ENCODE data around the gene COL5A1.

COL5A1 gene

GRCh38 chr9:134652291-134653225, 11.0 kb downstream of the COL5A1 start:
- TF ChIP-seq, protein P1, sequence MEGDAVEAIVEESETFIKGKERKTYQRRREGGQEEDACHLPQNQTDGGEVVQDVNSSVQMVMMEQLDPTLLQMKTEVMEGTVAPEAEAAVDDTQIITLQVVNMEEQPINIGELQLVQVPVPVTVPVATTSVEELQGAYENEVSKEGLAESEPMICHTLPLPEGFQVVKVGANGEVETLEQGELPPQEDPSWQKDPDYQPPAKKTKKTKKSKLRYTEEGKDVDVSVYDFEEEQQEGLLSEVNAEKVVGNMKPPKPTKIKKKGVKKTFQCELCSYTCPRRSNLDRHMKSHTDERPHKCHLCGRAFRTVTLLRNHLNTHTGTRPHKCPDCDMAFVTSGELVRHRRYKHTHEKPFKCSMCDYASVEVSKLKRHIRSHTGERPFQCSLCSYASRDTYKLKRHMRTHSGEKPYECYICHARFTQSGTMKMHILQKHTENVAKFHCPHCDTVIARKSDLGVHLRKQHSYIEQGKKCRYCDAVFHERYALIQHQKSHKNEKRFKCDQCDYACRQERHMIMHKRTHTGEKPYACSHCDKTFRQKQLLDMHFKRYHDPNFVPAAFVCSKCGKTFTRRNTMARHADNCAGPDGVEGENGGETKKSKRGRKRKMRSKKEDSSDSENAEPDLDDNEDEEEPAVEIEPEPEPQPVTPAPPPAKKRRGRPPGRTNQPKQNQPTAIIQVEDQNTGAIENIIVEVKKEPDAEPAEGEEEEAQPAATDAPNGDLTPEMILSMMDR (IDR thresholded peaks at IDR 0.05; ENCODE audit: insufficient read depth, low read depth, low read length, missing control alignments): no peak
- no peak for DNase-seq (ENCODE audit: low read depth)
- H3K4me3 ChIP-seq (ENCODE audit: low read depth, low read length): no peak overlapping the region

- TF ChIP-seq, protein P1 (IDR thresholded peaks at IDR 0.05; ENCODE audit: insufficient read depth, low read depth, low read length, missing control alignments): no peak
- H3K4me3 ChIP-seq (ENCODE audit: low read depth, low read length): no peak overlapping the region
- DNase-seq (ENCODE audit: low read depth): no peak
These were observed 11.8 kb downstream of the COL5A1 start for GRCh38 chr9:134653259-134654009.

DNA sequence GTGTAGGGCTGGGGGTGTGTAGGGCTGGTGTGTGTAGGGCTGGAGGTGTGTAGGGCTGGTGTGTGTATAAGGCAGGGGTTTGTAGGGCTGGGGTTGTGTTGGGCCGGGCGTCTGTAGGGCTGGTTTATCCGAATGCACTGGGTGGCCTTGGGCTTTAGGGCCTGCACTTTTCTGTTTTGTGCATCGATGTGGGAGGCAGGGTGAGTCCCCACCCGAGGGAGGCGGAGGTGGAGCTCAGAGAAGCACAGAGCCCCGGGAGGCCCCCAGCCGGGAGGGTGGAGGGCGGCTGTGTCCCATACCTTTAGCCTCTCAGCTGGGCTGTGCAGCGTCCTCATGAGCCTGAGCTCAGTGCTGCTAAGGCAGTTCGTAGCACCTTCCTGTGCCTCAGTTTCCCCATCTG, 13.5 kb downstream of the COL5A1 start:
- no peak for DNase-seq (ENCODE audit: low read depth)
- no peak overlapping the region for H3K4me3 ChIP-seq (ENCODE audit: low read depth, low read length)
- TF ChIP-seq, protein P1 (IDR thresholded peaks at IDR 0.05; ENCODE audit: insufficient read depth, low read depth, low read length, missing control alignments): no peak

GRCh38 chr9:134655586-134656333, 14.2 kb downstream of the COL5A1 start:
- no peak overlapping the region for H3K4me3 ChIP-seq (ENCODE audit: low read depth, low read length)
- TF ChIP-seq, protein P1 (IDR thresholded peaks at IDR 0.05; ENCODE audit: insufficient read depth, low read depth, low read length, missing control alignments): no peak
- no peak for DNase-seq (ENCODE audit: low read depth)

- DNase-seq (ENCODE audit: low read depth): no peak
- TF ChIP-seq, protein P1 (IDR thresholded peaks at IDR 0.05; ENCODE audit: insufficient read depth, low read depth, low read length, missing control alignments): no peak
- H3K4me3 ChIP-seq (ENCODE audit: low read depth, low read length): no peak overlapping the region
These were observed 14.9 kb downstream of the COL5A1 start for GRCh38 chr9:134656334-134657006.

Measured in GM12865 (cell line).